ENCODE data around the gene SUGCT.
"Not testable (repeated sequence)": the region's sequence is repeated elsewhere in the genome, so short reads cannot be mapped to it uniquely, and the experiment has no call there.

Gene SUGCT

DNA sequence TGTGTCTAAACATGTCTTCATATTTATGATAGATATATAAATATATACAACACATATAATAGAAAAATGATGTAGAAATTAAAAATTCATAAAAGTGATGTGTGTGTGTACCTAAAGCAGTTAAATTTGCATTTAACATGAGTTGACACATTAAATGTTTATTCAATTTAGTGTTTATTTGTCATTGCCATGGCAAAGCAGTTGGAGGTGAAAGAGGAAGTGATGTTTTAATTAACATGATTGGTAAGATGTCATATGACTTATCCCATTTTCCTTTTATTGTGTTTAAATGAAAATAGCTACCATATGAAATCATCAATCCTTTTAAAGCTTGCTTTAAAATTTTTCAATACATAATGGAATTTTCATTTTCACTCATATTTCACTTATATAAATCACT is 452.6 kb downstream of the SUGCT start:
- no peak for DNase-seq (ENCODE audit: extremely low read depth, low read depth)

DNA sequence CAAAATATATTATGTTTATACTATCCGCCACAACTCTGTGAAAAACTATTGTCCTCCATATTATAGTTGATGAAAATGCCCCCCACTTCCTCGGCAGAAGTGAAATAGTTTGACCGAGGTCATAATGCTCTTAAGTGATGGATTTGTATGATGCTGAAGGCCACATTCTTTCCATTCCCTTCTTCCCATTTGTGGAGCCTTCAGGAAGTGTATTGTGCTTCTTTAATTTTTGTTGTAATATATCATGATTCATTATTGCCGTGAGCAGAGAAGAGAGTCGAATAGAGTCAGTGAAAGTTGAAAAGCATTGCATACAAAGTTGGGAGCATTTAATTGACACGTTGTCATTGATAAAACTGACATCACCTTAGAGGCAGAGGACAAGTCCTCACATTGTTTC is 460.3 kb downstream of the SUGCT start:
- TF ChIP-seq, protein P1, sequence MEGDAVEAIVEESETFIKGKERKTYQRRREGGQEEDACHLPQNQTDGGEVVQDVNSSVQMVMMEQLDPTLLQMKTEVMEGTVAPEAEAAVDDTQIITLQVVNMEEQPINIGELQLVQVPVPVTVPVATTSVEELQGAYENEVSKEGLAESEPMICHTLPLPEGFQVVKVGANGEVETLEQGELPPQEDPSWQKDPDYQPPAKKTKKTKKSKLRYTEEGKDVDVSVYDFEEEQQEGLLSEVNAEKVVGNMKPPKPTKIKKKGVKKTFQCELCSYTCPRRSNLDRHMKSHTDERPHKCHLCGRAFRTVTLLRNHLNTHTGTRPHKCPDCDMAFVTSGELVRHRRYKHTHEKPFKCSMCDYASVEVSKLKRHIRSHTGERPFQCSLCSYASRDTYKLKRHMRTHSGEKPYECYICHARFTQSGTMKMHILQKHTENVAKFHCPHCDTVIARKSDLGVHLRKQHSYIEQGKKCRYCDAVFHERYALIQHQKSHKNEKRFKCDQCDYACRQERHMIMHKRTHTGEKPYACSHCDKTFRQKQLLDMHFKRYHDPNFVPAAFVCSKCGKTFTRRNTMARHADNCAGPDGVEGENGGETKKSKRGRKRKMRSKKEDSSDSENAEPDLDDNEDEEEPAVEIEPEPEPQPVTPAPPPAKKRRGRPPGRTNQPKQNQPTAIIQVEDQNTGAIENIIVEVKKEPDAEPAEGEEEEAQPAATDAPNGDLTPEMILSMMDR (IDR thresholded peaks at IDR 0.05; ENCODE audit: low read depth, low read length) = no peak
- DNase-seq (ENCODE audit: extremely low read depth, low read depth) = no peak

More for the DNA sequence above, 452.6 kb downstream of the SUGCT start:
- TF ChIP-seq, protein P1 (IDR thresholded peaks at IDR 0.05; ENCODE audit: low read depth, low read length) = no peak

DNA sequence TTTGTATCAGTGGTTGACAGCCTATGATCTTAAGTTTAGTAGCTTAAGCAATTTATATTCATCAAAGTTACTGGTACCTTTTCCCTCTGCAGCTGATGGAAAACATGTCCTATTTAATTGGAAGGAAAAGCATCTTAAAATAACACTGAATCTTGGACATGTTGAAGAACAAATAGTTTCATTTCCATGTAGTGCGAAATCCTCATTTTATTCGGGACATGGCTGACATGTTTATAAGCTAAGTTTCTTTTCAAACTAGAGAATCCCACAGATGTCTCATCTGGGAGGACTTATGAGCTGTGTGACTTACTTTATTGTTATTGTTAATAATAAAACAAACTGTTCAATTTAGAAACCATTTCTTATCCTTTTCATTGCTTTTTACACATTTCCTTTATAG is 461.0 kb downstream of the SUGCT start:
- TF ChIP-seq, protein P1 (IDR thresholded peaks at IDR 0.05; ENCODE audit: low read depth, low read length) = no peak

DNA sequence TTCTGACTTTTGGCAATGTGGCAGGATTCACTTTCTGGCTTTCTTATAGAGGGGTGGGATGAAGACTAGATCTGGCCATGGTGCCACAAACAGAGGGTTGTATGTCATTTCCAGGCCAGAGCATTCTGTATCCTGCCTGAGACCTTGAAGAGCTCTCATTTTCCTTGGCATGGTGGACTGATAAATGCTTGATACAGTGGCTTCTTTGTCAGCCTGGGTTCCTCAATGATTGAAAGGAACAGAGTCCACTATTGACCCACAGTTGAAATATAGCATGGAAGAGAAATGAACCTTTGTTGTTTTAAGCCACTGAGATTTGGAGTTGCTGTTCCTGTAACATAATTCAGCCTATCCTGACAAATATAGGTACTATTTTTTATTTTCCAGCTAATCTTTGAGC is 462.7 kb downstream of the SUGCT start:
- DNase-seq (ENCODE audit: extremely low read depth, low read depth) = no peak
- TF ChIP-seq, protein P1 (IDR thresholded peaks at IDR 0.05; ENCODE audit: low read depth, low read length) = no peak

More for the DNA sequence above, 461.0 kb downstream of the SUGCT start:
- no peak for DNase-seq (ENCODE audit: extremely low read depth, low read depth)

DNA sequence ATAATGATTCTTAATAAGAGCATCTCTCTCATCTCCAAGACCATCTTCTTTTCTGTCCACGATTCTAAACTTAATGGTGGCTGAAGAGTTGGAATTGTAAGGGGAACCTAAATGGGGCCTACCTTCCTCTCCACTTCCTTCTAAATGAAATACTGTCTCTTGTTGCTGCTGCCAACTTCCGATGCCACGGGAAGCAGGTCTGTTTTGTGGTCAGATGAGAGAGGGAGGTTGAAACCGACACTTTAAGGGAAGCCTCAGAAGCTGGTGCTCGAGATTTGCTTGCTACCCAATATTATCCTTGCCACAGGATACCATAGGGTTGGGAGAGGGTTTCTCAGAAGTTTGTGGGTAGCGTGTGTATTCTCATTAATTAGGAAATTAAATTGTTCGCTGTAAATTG is 464.1 kb downstream of the SUGCT start:
- TF ChIP-seq, protein P1 (IDR thresholded peaks at IDR 0.05; ENCODE audit: low read depth, low read length) = no peak
- no peak for DNase-seq (ENCODE audit: extremely low read depth, low read depth)

DNA sequence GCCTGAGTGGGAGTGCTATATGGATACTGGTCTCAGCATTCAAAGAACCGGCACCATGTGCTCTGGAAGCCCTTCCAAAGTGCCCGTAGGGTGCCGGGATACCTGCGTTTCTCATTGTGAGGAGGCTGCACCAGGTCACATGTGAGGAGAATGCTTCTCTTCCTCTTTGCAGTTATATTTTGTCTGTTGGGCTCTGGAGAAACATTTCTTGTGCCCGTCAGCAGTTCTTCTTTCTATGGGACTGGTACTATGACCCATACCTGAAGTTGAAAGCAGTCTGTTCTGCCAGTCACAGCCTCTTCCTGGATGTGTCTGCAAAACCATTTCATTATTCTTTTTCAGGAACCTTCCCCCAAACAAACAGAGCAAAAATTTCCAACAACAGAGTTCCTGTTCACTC is 465.0 kb downstream of the SUGCT start:
- TF ChIP-seq, protein P1 (IDR thresholded peaks at IDR 0.05; ENCODE audit: low read depth, low read length) = no peak
- DNase-seq (ENCODE audit: extremely low read depth, low read depth) = no peak

DNA sequence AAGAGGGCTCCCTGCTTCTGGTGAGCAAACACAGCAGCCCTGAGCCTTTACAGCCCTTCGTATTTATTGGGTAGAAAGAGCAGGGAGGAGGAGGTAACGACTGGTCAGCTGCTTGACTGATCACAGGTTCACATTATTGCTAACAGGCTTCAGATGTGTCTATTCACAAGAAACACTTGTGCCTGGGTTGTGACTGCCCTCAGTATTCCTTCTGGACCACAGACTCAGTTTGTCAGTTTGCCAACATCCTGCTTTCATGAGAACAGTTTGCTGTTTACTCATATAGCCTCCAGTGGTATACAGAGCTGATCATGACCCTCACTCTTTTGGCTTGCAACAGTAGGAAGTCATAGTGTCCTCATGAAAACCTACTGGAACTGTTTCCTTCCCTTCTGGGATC is 467.5 kb downstream of the SUGCT start:
- DNase-seq (ENCODE audit: extremely low read depth, low read depth) = not testable (repeated sequence)

DNA sequence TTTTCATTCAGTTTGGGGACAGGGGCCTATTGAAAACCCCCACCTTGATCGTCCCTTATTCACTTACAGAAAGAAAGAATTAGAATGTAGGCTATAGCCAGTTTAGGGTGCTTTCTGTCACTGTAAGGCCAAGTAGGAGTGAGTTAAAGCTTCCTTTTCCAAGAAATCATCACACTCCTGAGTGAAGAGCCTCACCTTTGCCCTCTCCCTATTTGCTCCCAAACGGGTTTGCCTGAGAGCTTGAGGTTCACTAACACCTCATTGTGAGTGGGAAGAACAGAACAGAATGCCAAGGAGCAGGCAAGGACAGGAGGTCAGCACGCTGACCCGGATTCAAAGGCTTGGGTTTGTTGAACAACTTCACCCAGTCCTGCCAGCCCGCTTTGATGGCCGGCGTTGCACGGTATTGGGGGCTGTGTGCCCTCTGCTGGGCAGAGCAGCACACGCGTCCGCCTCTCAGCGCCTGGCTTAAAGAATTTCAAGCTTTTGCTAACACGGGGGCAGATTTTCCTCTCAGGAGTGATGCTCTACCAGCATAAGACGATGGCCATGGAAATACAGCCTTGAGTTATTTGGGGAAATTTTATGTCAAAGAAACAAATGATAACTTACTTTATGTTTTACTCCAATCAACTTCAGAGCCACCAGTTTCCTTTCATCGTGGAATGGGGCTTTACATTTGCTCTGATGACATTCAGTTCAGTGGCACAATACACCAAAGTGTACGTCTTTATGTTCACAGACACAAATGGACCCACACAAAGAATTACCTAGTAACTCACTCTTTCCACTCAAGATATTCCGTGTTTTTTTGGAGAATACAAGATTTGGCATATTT is 470.0 kb downstream of the SUGCT start:
- TF ChIP-seq, protein P1 (IDR thresholded peaks at IDR 0.05; ENCODE audit: low read depth, low read length) = peak; percentile 35
- DNase-seq (ENCODE audit: extremely low read depth, low read depth) = no peak
